GM12878 (cell line): Measurements from ENCODE around the gene MSGN1. TPM values are rescaled to one million over a fixed set of nuclear protein-coding genes. Genes with fewer than 3 reads are reported as not detected.

Source experiments
- ATAC-seq: fragments of 200-7000 bp; cut with Tn5 transposase; 3 replicates; pipeline ENCODE4 v1.9.1; 2020; ENCODE audit warnings: mild to moderate bottlenecking, moderate library complexity
- BruUV-seq: library from RNA; stranded (reverse); fragments of 400-500 nt; replicated peaks from 2 replicates; lab custom pipeline; 2021; lab: Mats Ljungman, UMichigan
- CTCF ChIA-PET: fragments of 300-600 bp; sonication (Branson Sonifier 250); formaldehyde crosslinking; extraction: SDS; loops from one replicate; lab custom pipeline; 2021; ENCODE audit warnings: inconsistent platforms; lab: Yijun Ruan, JAX
- POLR2A ChIA-PET: fragments of 350-600 bp; formaldehyde crosslinking; extraction: SDS; loops from one replicate; lab custom pipeline; 2021; ENCODE audit warnings: inconsistent platforms; lab: Charles Lee
- RAD21 ChIA-PET: fragments of 300-600 bp; sonication (Branson Sonifier 250); formaldehyde crosslinking; loops from one replicate; lab custom pipeline; 2023; ENCODE audit warnings: antibody characterized with exemption; ENCODE audit not compliant: unreplicated experiment; lab: Charles Lee
- SMC1A ChIA-PET: fragments of 300-600 bp; sonication (Branson Sonifier 250); formaldehyde crosslinking; loops from one replicate; lab custom pipeline; 2023; ENCODE audit not compliant: unreplicated experiment, uncharacterized antibody; lab: Charles Lee
- DNase-seq: peaks from one replicate; pipeline ENCODE4 v3.0.0-alpha.2; 2011; ENCODE audit warnings: low read depth, low spot score
- FAIRE-seq: peaks from 3 replicates; lab custom pipeline; 2011; peaks lifted over from hg19 to GRCh38; lab: Jason Lieb, UNC
- H2AFZ ChIP-seq: 2 replicates; pipeline ENCODE4 v1.6.0; 2011; ENCODE audit warnings: low read depth, low read length, control low read depth; ENCODE audit not compliant: control insufficient read depth
- H3K27ac ChIP-seq: 2 replicates; pipeline ENCODE4 v1.5.1; 2011; ENCODE audit warnings: control low read depth; ENCODE audit not compliant: control insufficient read depth, insufficient read depth
- H3K27me3 ChIP-seq, 2 experiments: replicated peaks in 1 of 2; 2 replicates each; pipeline versions ENCODE4 v1.6.0 to v1.6.1; 2011; ENCODE audit warnings: low read length in 1 of 2; ENCODE audit not compliant: control insufficient read depth in 2 of 2, insufficient read depth in 2 of 2
- H3K36me3 ChIP-seq, 2 experiments: 2 replicates each; pipeline ENCODE4 v1.5.1; 2011; ENCODE audit warnings: low read length in 1 of 2; ENCODE audit not compliant: control insufficient read depth in 2 of 2, insufficient read depth in 2 of 2
- H3K4me1 ChIP-seq: 2 replicates; pipeline ENCODE4 v1.6.1; 2011; ENCODE audit warnings: mild to moderate bottlenecking, low read length, moderate library complexity, mixed read lengths; ENCODE audit not compliant: control insufficient read depth, insufficient read depth
- H3K4me2 ChIP-seq: 2 replicates; pipeline ENCODE4 v1.6.0; 2011; ENCODE audit warnings: control low read depth; ENCODE audit not compliant: control insufficient read depth, insufficient read depth
- H3K4me3 ChIP-seq: fragments of 200-600 bp; sonication (generic); 2 replicates; pipeline ENCODE4 v1.5.1; 2016
- H3K79me2 ChIP-seq: 2 replicates; pipeline ENCODE4 v1.6.0; 2011; ENCODE audit warnings: low read length; ENCODE audit not compliant: control insufficient read depth, insufficient read depth
- H3K9ac ChIP-seq: 2 replicates; pipeline ENCODE4 v1.8.0; 2011; ENCODE audit warnings: low read length, control low read depth, mixed read lengths; ENCODE audit not compliant: control insufficient read depth, insufficient read depth
- H3K9me3 ChIP-seq: replicated peaks from 3 replicates; pipeline ENCODE4 v1.5.1; 2011; ENCODE audit warnings: mild to moderate bottlenecking, low read length; ENCODE audit not compliant: control insufficient read depth, insufficient read depth
- H4K20me1 ChIP-seq: 2 replicates; pipeline ENCODE4 v1.6.0; 2011; ENCODE audit not compliant: control insufficient read depth, insufficient read depth
- NFXL1 ChIP-seq: fragments of 450-650 bp; IDR thresholded peaks from 2 replicates; pipeline ENCODE4 v1.6.1; 2017; ENCODE audit warnings: antibody characterized with exemption, mild to moderate bottlenecking, borderline replicate concordance
- POLR2A ChIP-seq: IDR thresholded peaks from 2 replicates; pipeline ENCODE4 v1.6.1; 2011; ENCODE audit warnings: low read depth, mild to moderate bottlenecking, low read length
- RB1 ChIP-seq: fragments of 450-650 bp; formaldehyde crosslinking; IDR thresholded peaks from 2 replicates; pipeline ENCODE4 v1.6.1; 2017; ENCODE audit warnings: mild to moderate bottlenecking, borderline replicate concordance
- RFX5 ChIP-seq: IDR thresholded peaks from 2 replicates; pipeline ENCODE4 v1.6.1; 2011; ENCODE audit warnings: low read depth, low read length, improper control_type of control experiment
- SIX5 ChIP-seq: IDR thresholded peaks from 2 replicates; pipeline ENCODE4 v1.6.1; 2011; ENCODE audit warnings: mild to moderate bottlenecking, low read depth, low read length, moderate library complexity; ENCODE audit not compliant: severe bottlenecking
- SPI1 ChIP-seq: IDR thresholded peaks from 2 replicates; pipeline ENCODE4 v1.6.1; 2011; ENCODE audit warnings: low read depth, mild to moderate bottlenecking, low read length, moderate library complexity, borderline replicate concordance; ENCODE audit not compliant: insufficient read depth
- WGBS: methylation state at CpG from one replicate; pipeline ENCODE4 v1.1.6; 2016; ENCODE audit warnings: low lambda C conversion rate; ENCODE audit not compliant: insufficient replicate concordance, insufficient coverage; ENCODE audit errors: missing lambda C conversion rate; 5-methylcytosine and 5-hydroxymethylcytosine counted together
- in situ Hi-C: fragments of 300-500 bp; cut with MboI; formaldehyde crosslinking; loops from 9 replicates; pipeline ENCODE4 v1.14.3; 2018; ENCODE audit warnings: mixed read lengths
- intact Hi-C: fragments of 100-400 bp; cut with micrococcal nuclease; formaldehyde crosslinking; loops from one replicate; pipeline ENCODE4 v1.14.2; 2022; ENCODE audit not compliant: unreplicated experiment
- polyA plus RNA-seq, 11 experiments: library from polyadenylated mRNA; depleted of rRNA in 4 of 11; unstranded in 6 of 11; stranded (reverse) in 5 of 11; fragments of >200 nt; fragmentation: Nextera tagmentation in 4 of 11; fragmentation: Illumina TruSeq in 1 of 11; extraction: Ambion mirVana in 4 of 11; extraction: Trizol in 1 of 11; gene quantifications; 1 replicate in 1 of 11; 2 replicates in 10 of 11; pipeline versions ENCODE4 v1.2.1 to v1.2.3, GENCODE V29; 2011 to 2016; ENCODE audit warnings: inconsistent platforms in 2 of 11, missing spikeins in 2 of 11, low read depth in 1 of 11
- total RNA-seq, 4 experiments: library from RNA; depleted of rRNA in 3 of 4; stranded (reverse); fragments of >200 nt in 3 of 4; fragmentation: Illumina TruSeq in 1 of 4; extraction: Trizol in 1 of 4; gene quantifications; 2 replicates each; pipeline versions ENCODE4 v1.2.1 to v1.2.3, GENCODE V29; 2013 to 2021
- TF ChIP-seq, protein P1 (sequence below): fragments of 450-650 bp; IDR thresholded peaks from 2 replicates; pipeline ENCODE4 v1.6.1; 2017; ENCODE audit warnings: antibody characterized with exemption, mild to moderate bottlenecking, moderate library complexity
- TF ChIP-seq, protein P2 (sequence below): fragments of 150-350 bp; IDR thresholded peaks from 2 replicates; pipeline ENCODE4 v1.6.1; 2016; ENCODE audit warnings: low read depth, low read length
- TF ChIP-seq, protein P3 (sequence below): fragments of 450-650 bp; formaldehyde crosslinking; IDR thresholded peaks from 2 replicates; pipeline ENCODE4 v1.4.0; 2022; ENCODE audit warnings: mild to moderate bottlenecking, moderate library complexity
- TF ChIP-seq, protein P4 (sequence below): fragments of 450-650 bp; IDR thresholded peaks from 2 replicates; pipeline ENCODE4 v1.6.1; 2016; ENCODE audit warnings: mild to moderate bottlenecking

MSGN1 gene
- total and polyA plus RNA-seq, 10 of the 15 experiments (the other 5 are each of a cell fraction or from before 2014, with no cell fraction given), result 0.27 TPM; not detected in 9

DNA sequence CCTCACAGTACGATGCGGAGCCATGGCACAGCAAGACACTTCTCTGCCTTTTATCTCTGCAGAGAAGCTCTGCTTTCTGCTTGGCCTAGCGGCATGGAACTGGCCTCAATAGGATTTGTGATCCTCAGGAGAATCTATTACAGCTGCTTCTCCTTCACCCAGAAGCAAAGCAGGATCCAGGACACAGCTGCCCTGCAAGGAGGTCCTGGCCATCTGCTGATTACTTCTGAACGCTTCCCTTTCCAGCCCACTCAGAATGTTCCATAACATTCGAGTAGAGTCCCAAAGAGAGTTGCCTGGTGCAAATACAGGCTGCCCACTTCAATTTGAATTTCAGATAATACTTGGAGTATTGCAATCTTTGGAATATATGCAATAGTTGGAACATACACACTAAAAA lies 33.0 kb downstream of the MSGN1 start (continued):
- TF ChIP-seq, protein P1, sequence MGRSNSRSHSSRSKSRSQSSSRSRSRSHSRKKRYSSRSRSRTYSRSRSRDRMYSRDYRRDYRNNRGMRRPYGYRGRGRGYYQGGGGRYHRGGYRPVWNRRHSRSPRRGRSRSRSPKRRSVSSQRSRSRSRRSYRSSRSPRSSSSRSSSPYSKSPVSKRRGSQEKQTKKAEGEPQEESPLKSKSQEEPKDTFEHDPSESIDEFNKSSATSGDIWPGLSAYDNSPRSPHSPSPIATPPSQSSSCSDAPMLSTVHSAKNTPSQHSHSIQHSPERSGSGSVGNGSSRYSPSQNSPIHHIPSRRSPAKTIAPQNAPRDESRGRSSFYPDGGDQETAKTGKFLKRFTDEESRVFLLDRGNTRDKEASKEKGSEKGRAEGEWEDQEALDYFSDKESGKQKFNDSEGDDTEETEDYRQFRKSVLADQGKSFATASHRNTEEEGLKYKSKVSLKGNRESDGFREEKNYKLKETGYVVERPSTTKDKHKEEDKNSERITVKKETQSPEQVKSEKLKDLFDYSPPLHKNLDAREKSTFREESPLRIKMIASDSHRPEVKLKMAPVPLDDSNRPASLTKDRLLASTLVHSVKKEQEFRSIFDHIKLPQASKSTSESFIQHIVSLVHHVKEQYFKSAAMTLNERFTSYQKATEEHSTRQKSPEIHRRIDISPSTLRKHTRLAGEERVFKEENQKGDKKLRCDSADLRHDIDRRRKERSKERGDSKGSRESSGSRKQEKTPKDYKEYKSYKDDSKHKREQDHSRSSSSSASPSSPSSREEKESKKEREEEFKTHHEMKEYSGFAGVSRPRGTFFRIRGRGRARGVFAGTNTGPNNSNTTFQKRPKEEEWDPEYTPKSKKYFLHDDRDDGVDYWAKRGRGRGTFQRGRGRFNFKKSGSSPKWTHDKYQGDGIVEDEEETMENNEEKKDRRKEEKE, result no peak

- POLR2A ChIA-PET, result no interaction called here
- Histone ChIP-seq H3K4me3 (no peak overlapping the region), H3K27me3 (no peaks in the 10 kb centered on the region; a peak in 1 of 4 replicates), H3K9ac (no peak overlapping the region), H3K79me2 (no peaks in the 10 kb centered on the region), H3K4me2 (no peak overlapping the region), H3K27ac (no peak overlapping the region), H4K20me1 (no peaks in the 10 kb centered on the region), H2AFZ (no peak overlapping the region), H3K36me3 (no peaks in the 10 kb centered on the region), H3K9me3 (no peaks in the 10 kb centered on the region), H3K4me1 (no peaks in the 10 kb centered on the region)
- FAIRE-seq, result no peak
- intact Hi-C loops, result loop anchor here (2.0 to 10.0 kb wide), 2 partner anchors 265 to 329 kb away; no protein-coding TSS in a partner anchor
- CTCF ChIA-PET, result interaction anchor here (0.7 to 3.5 kb wide), 13 partner anchors 9 to 328 kb away, joined by 3 to 22 read pairs (median 3); no protein-coding TSS in a partner anchor
- BruUV-seq, result no TSS peak
- RAD21 ChIA-PET, result interaction anchor here (1.0 to 1.1 kb wide), 2 partner anchors 95 to 327 kb away, joined by 3 read pairs; no protein-coding TSS in a partner anchor
- DNase-seq, result no peak
- SMC1A ChIA-PET, result interaction anchor here (0.6 to 2.2 kb wide), 8 partner anchors 7 to 328 kb away, joined by 3 to 8 read pairs (median 4); no protein-coding TSS in a partner anchor
- no peak for ATAC-seq
- in situ Hi-C loops, result loop anchor here (5.0 kb wide), 2 partner anchors 302 to 527 kb away; no protein-coding TSS in a partner anchor
- WGBS, result 41% methylated on average over 4 of the region's 4 CpGs
- TF ChIP-seq, protein P2, sequence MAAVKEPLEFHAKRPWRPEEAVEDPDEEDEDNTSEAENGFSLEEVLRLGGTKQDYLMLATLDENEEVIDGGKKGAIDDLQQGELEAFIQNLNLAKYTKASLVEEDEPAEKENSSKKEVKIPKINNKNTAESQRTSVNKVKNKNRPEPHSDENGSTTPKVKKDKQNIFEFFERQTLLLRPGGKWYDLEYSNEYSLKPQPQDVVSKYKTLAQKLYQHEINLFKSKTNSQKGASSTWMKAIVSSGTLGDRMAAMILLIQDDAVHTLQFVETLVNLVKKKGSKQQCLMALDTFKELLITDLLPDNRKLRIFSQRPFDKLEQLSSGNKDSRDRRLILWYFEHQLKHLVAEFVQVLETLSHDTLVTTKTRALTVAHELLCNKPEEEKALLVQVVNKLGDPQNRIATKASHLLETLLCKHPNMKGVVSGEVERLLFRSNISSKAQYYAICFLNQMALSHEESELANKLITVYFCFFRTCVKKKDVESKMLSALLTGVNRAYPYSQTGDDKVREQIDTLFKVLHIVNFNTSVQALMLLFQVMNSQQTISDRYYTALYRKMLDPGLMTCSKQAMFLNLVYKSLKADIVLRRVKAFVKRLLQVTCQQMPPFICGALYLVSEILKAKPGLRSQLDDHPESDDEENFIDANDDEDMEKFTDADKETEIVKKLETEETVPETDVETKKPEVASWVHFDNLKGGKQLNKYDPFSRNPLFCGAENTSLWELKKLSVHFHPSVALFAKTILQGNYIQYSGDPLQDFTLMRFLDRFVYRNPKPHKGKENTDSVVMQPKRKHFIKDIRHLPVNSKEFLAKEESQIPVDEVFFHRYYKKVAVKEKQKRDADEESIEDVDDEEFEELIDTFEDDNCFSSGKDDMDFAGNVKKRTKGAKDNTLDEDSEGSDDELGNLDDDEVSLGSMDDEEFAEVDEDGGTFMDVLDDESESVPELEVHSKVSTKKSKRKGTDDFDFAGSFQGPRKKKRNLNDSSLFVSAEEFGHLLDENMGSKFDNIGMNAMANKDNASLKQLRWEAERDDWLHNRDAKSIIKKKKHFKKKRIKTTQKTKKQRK, result no peak
- TF ChIP-seq, protein P3, sequence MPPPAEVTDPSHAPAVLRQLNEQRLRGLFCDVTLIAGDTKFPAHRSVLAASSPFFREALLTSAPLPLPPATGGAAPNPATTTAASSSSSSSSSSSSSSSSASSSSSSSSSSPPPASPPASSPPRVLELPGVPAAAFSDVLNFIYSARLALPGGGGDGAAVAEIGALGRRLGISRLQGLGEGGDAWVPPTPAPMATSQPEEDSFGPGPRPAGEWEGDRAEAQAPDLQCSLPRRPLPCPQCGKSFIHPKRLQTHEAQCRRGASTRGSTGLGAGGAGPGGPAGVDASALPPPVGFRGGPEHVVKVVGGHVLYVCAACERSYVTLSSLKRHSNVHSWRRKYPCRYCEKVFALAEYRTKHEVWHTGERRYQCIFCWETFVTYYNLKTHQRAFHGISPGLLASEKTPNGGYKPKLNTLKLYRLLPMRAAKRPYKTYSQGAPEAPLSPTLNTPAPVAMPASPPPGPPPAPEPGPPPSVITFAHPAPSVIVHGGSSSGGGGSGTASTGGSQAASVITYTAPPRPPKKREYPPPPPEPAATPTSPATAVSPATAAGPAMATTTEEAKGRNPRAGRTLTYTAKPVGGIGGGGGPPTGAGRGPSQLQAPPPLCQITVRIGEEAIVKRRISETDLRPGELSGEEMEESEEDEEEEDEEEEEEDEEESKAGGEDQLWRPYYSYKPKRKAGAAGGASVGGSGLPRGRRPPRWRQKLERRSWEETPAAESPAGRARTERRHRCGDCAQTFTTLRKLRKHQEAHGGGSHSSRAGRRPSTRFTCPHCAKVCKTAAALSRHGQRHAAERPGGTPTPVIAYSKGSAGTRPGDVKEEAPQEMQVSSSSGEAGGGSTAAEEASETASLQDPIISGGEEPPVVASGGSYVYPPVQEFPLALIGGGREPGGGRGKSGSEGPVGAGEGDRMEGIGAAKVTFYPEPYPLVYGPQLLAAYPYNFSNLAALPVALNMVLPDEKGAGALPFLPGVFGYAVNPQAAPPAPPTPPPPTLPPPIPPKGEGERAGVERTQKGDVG, result no peak
- TF ChIP-seq RFX5 (no peak), POLR2A (no peak), RB1 (no peak), NFXL1 (no peak), SPI1 (no peak), SIX5 (no peak)
- TF ChIP-seq, protein P4, sequence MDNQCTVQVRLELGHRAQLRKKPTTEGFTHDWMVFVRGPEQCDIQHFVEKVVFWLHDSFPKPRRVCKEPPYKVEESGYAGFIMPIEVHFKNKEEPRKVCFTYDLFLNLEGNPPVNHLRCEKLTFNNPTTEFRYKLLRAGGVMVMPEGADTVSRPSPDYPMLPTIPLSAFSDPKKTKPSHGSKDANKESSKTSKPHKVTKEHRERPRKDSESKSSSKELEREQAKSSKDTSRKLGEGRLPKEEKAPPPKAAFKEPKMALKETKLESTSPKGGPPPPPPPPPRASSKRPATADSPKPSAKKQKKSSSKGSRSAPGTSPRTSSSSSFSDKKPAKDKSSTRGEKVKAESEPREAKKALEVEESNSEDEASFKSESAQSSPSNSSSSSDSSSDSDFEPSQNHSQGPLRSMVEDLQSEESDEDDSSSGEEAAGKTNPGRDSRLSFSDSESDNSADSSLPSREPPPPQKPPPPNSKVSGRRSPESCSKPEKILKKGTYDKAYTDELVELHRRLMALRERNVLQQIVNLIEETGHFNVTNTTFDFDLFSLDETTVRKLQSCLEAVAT, result no peak
Measured at GRCh38 chr2:17850151-17850550, 33.9 kb downstream of the MSGN1 start.
